MM.1S (cell line): ENCODE measurements around the gene FRAS1.

ENCODE experiments used
- EZH2 ChIP-seq: fragments of 300-600 bp; sonication (generic); optimal IDR thresholded peaks from 2 replicates; pipeline ENCODE3; 2017; ENCODE audit warnings: low read depth, mild to moderate bottlenecking, antibody characterized with exemption, low read length, mixed read lengths
- EZH2phosphoT487 ChIP-seq: fragments of 300-600 bp; sonication (generic); IDR thresholded peaks from 2 replicates; pipeline ENCODE4 v1.6.1; 2018; ENCODE audit warnings: antibody characterized with exemption, low read length
- TF ChIP-seq, protein P1 (sequence below): fragments of 300-600 bp; sonication (generic); IDR thresholded peaks from 2 replicates; pipeline ENCODE4 v1.5.1; 2016; ENCODE audit warnings: antibody characterized with exemption, low read length, mixed read lengths

DNA sequence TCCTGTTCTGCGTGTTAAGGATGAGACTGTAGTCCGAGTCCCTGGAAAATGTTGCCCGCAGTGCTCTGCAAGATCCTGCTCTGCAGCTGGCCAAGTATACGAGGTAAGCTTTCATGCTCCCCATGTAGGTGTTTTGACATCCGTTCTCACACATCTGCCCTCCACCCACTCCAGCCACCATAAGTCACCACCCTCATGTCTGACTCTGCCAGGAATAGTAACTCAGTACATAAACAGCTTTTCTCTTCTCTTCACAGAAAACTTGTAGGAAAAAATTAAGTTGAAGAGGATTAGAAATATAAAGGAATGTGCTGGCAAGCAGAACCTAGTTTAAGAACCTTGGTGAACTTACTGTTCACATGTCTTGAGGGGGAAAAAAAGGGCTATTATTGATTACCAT is 207.9 kb downstream of the FRAS1 start:
- TF ChIP-seq, protein P1, sequence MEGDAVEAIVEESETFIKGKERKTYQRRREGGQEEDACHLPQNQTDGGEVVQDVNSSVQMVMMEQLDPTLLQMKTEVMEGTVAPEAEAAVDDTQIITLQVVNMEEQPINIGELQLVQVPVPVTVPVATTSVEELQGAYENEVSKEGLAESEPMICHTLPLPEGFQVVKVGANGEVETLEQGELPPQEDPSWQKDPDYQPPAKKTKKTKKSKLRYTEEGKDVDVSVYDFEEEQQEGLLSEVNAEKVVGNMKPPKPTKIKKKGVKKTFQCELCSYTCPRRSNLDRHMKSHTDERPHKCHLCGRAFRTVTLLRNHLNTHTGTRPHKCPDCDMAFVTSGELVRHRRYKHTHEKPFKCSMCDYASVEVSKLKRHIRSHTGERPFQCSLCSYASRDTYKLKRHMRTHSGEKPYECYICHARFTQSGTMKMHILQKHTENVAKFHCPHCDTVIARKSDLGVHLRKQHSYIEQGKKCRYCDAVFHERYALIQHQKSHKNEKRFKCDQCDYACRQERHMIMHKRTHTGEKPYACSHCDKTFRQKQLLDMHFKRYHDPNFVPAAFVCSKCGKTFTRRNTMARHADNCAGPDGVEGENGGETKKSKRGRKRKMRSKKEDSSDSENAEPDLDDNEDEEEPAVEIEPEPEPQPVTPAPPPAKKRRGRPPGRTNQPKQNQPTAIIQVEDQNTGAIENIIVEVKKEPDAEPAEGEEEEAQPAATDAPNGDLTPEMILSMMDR: no peak
- TF ChIP-seq EZH2phosphoT487 (no peak), EZH2 (no peak)
